Mesodermal cell (in vitro differentiated cells): Measurements from ENCODE around the gene MTA1.

ENCODE experiments used
- H3K27ac ChIP-seq: 2 replicates; pipeline ENCODE4 v1.7.0; 2013; ENCODE audit warnings: mild to moderate bottlenecking, low read depth, low read length, moderate library complexity; ENCODE audit not compliant: severe bottlenecking
- H3K36me3 ChIP-seq: 2 replicates; pipeline ENCODE4 v1.7.1; 2013; ENCODE audit warnings: mild to moderate bottlenecking, low read length, moderate library complexity; ENCODE audit not compliant: control insufficient read depth, insufficient read depth
- H3K4me1 ChIP-seq: one replicate; pipeline ENCODE4 v1.7.1; 2013; ENCODE audit warnings: mild to moderate bottlenecking, low read length; ENCODE audit not compliant: insufficient read depth, control insufficient read depth, poor library complexity, severe bottlenecking
- H3K4me3 ChIP-seq: 2 replicates; pipeline ENCODE4 v1.7.0; 2013; ENCODE audit warnings: low read length, control low read depth, mild to moderate bottlenecking; ENCODE audit not compliant: insufficient read depth, poor library complexity, severe bottlenecking; ENCODE audit errors: extremely low read depth
- H3K9me3 ChIP-seq: 2 replicates; pipeline ENCODE4 v1.7.1; 2013; ENCODE audit warnings: mild to moderate bottlenecking, low read length, moderate library complexity; ENCODE audit not compliant: control insufficient read depth
- WGBS, 2 experiments: methylation state at CpG; one replicate each; pipeline ENCODE4 v1.1.5; 2013; ENCODE audit warnings: missing lambda C conversion rate in 2 of 2; ENCODE audit not compliant: insufficient coverage in 2 of 2; 5-methylcytosine and 5-hydroxymethylcytosine counted together

Gene MTA1

GRCh38 chr14:105455766-105456660, 36.4 kb downstream of the MTA1 start:
- no peak overlapping the region for H3K4me3 ChIP-seq
- no peak overlapping the region for H3K27ac ChIP-seq
- H3K9me3 ChIP-seq: no peaks in the 10 kb centered on the region
- H3K4me1 ChIP-seq: no peaks in the 10 kb centered on the region
- WGBS, 2 experiments: 90 to 92% methylated on average over 20 to 22 of the region's 22 CpGs
- peaks cover 71% of the 10 kb centered on the region for H3K36me3 ChIP-seq

- Histone ChIP-seq H3K4me3 (no peak overlapping the region), H3K27ac (no peak overlapping the region), H3K9me3 (no peaks in the 10 kb centered on the region), H3K4me1 (no peaks in the 10 kb centered on the region), H3K36me3 (peaks cover 71% of the 10 kb centered on the region)
- 95 to 97% methylated on average over 22 of the region's 22 CpGs for whole genome bisulfite sequencing, 2 experiments
Measured at GRCh38 chr14:105456736-105457617, 37.4 kb downstream of the MTA1 start.

GRCh38 chr14:105458010-105458409, 38.4 kb downstream of the MTA1 start:
- H3K36me3 ChIP-seq: peaks cover 71% of the 10 kb centered on the region
- H3K4me3 ChIP-seq: no peak overlapping the region
- H3K4me1 ChIP-seq: no peaks in the 10 kb centered on the region
- 89 to 92% methylated on average over 11 to 18 of the region's 18 CpGs for WGBS, 2 experiments
- H3K27ac ChIP-seq: no peak overlapping the region
- no peaks in the 10 kb centered on the region for H3K9me3 ChIP-seq

GRCh38 chr14:105458571-105458970, 38.9 kb downstream of the MTA1 start:
- Histone ChIP-seq H3K4me3 (no peak overlapping the region), H3K9me3 (no peaks in the 10 kb centered on the region), H3K36me3 (peaks cover 74% of the 10 kb centered on the region), H3K27ac (no peak overlapping the region), H3K4me1 (no peaks in the 10 kb centered on the region)
- WGBS, 2 experiments: 90% methylated on average over 14 of the region's 14 CpGs

GRCh38 chr14:105460116-105460515, 40.5 kb downstream of the MTA1 start:
- Histone ChIP-seq H3K27ac (no peak overlapping the region), H3K4me1 (peaks cover 2% of the 10 kb centered on the region), H3K36me3 (peaks cover 73% of the 10 kb centered on the region), H3K9me3 (no peaks in the 10 kb centered on the region), H3K4me3 (no peak overlapping the region)
- WGBS, 2 experiments: 95 to 96% methylated on average over 14 to 17 of the region's 17 CpGs

- no peaks in the 10 kb centered on the region for H3K9me3 ChIP-seq
- no peak overlapping the region for H3K27ac ChIP-seq
- WGBS, 2 experiments: 98% methylated on average over 11 to 17 of the region's 17 CpGs
- H3K4me3 ChIP-seq: no peak overlapping the region
- peaks cover 6% of the 10 kb centered on the region for H3K4me1 ChIP-seq
- peaks cover 74% of the 10 kb centered on the region for H3K36me3 ChIP-seq
Measured at GRCh38 chr14:105460616-105461015, 41.0 kb downstream of the MTA1 start.

GRCh38 chr14:105461903-105462302, 42.3 kb downstream of the MTA1 start:
- Histone ChIP-seq H3K9me3 (no peaks in the 10 kb centered on the region), H3K4me3 (no peak overlapping the region), H3K27ac (no peak overlapping the region), H3K4me1 (peaks cover 14% of the 10 kb centered on the region), H3K36me3 (peaks cover 68% of the 10 kb centered on the region)
- 96 to 97% methylated on average over 16 to 18 of the region's 18 CpGs for WGBS, 2 experiments

GRCh38 chr14:105464501-105464900, 44.9 kb downstream of the MTA1 start:
- Histone ChIP-seq H3K4me3 (no peak overlapping the region), H3K4me1 (peaks cover 14% of the 10 kb centered on the region), H3K9me3 (no peaks in the 10 kb centered on the region), H3K27ac (no peak overlapping the region), H3K36me3 (peaks cover 80% of the 10 kb centered on the region)
- 94 to 96% methylated on average over 24 to 32 of the region's 33 CpGs for WGBS, 2 experiments

GRCh38 chr14:105465209-105466031, 45.8 kb downstream of the MTA1 start:
- Histone ChIP-seq H3K36me3 (peaks cover 82% of the 10 kb centered on the region), H3K4me1 (peaks cover 17% of the 10 kb centered on the region), H3K9me3 (no peaks in the 10 kb centered on the region), H3K4me3 (no peak overlapping the region), H3K27ac (no peak overlapping the region)
- WGBS, 2 experiments: 74 to 79% methylated on average over 19 to 20 of the region's 20 CpGs

- 96% methylated on average over 42 to 50 of the region's 53 CpGs for WGBS, 2 experiments
- Histone ChIP-seq H3K9me3 (no peaks in the 10 kb centered on the region), H3K36me3 (peaks cover 74% of the 10 kb centered on the region), H3K4me3 (no peak overlapping the region), H3K4me1 (peaks cover 26% of the 10 kb centered on the region), H3K27ac (no peak overlapping the region)
Measured at GRCh38 chr14:105466531-105467248, 47.1 kb downstream of the MTA1 start.
